HG03095 (cell line): ENCODE data around the gene IGSF21.
"Not testable (repeated sequence)": the region's sequence is repeated elsewhere in the genome, so short reads cannot be mapped to it uniquely, and the experiment has no call there.

Experiments used
- ATAC-seq: cut with Tn5 transposase; IDR thresholded peaks from one replicate; pipeline ENCODE4 v1.9.1; 2021; ENCODE audit warnings: moderate library complexity; ENCODE audit not compliant: unreplicated experiment

IGSF21 gene

DNA sequence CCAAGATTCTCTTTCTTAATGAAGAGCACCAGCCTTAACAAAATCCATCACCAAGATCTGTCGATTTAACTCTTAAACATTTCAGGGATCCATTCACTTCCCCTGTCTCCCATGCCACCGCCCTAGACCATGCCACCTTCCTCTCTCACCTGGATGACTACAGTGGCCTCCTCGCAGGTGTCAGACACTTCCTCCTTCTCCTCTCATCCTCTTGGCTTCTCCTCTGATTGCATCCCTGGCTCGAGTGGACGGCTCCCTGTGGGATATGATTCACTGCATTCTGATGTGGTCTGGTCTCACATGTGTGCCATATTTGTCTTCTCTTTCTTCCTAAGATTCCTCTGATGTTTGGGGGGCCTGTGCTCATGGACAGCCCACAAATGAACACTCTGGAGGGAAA lies 306.7 kb downstream of the IGSF21 start:
- no peak for ATAC-seq

DNA sequence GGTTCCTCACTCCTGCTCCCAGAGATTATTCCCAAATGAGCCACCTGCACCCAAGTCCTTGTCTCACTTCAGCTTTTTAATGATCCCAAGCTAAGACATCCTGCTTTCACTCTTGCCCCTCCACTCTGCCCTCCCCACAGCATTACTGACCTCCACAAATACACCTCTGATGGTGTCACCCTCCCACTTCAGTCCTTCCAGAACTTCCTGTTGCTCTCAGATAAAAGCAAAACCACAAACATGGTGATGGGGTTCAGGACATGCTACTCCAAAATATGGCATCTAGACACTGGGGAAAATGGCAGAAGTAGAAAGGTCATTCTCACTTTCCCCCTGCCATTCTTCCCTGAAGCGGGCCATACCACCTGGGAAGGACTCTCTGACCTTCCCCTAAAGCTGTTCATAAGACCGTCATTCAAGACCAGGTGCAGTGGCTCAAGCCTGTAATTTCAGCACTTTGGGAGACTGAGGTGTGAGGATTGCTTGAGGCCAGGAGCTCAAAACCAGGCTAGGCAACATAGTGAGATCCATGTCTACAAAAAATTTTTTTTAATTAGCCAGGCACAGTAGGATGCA lies 307.4 kb downstream of the IGSF21 start:
- ATAC-seq: no peak

DNA sequence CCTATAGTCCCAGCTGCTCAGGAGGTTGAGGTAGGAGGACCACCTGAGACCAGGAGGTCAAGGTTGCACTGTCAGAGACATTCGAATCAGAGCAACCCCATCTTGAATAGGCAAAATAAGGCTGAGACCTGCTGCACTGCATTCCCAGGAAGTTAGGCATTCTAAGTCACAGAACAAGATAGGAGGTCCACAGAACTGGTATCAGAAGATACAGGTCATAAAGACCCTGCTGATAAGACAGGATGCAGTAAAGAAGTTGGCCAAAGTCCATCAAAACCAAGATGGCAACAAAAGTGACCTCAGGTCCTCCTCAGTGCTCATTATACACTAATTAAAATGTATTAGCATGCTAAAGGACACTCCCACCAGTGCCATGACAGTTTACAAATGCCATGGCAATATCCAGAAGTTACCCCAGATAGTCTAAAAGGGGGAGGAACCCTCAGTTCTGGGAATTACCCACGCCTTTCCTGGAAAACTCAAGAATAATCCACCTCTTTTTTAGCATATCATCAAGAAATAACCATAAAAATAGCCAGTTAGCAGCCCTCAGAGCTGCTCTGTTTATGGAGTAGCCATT lies 307.9 kb downstream of the IGSF21 start:
- ATAC-seq: no peak

DNA sequence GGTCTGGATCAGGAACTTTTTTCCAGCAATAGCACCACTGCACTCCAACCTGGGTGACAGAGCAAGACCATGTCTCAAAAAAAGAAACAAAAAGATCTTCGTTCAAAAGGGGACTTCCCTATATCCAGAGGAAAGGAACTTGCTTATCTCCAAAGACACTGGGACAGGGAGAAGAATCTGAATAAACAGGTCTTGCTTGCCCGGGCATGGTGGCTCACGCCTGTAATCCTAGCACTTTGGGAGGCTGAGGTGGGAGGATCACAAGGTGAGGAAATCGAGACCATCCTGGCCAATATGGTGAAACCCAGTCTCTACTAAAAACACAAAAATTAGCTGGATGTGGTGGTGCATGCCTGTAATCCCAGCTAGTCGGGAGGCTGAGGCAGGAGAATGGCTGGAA lies 308.5 kb downstream of the IGSF21 start:
- ATAC-seq: not testable (repeated sequence)

DNA sequence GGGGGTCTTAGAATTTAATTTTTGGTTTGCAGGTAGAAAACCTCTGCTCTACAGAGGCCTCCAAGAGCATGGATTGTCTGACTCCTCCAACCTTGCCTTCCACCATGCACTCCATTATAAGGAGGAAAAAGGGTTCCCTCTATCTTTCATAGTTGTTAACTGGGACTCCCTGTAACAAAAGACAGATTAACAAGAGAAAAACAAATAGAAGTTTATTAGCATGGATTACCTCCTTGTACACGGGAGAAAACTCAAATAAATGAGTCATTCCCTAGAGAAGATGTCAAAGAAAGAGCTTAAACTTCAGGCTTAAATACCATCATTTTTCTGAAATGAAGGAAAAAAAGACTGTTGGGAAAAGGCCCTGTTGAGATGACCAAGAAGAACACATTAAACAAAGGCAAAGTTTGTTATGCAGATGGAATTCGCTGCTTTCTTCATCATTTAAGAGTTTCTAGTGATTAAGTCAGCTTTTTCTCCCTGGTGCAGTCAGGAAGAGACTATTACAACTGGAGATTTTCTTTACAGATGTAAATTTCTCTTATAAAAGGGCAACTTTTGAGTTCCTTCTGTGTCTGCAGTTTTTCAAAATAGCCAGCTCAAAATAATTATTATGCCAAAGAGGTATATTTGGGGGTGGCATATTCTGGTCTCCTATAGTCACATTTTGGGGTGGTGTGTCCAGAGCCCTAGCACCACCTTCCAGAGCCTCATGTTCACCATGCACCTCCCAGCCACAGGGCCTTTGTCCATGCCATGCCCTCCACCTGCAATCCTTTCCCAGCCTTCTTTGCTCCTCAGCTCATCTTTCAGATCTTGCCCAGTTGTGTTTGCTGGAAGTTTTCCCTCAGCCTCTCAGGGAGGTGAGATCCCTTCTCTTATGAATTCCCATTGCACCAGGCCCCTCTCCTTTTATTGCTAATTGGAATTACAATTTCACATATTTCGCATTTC lies 310.0 kb downstream of the IGSF21 start:
- no peak for ATAC-seq

DNA sequence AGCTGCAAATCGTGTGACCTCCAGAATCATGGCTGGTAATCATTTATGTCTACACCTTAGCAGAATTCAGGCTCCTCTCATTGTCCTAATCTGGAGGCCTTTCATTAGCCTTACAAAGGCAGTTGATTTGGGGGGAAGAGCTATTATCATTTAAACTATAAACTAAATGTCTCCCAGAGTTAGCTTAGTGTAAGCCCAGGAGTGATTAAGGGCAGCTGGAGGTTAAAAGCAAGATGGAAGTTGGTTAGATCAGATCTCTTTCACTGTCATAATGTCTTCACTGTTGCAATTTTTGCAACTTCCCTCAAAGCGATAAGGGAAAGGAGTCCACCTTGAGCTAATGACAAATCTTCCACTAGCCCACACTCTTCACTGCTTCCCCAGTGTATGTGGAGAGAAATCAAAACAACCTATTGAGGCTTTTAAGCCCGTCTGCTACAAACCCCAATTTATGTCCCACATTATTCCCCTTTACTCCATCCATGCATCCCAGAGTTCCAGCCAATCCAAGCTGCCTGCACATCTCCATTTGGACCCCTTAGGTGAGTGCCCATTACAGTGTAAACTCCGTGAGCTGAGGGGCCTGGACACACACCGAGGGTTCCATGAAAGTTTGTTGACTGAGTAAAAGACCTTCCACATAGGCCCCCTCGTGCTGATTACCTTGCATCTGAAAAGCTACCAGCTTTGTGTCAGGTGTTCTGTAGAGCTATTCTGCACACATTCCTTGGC lies 311.7 kb downstream of the IGSF21 start:
- ATAC-seq: no peak

DNA sequence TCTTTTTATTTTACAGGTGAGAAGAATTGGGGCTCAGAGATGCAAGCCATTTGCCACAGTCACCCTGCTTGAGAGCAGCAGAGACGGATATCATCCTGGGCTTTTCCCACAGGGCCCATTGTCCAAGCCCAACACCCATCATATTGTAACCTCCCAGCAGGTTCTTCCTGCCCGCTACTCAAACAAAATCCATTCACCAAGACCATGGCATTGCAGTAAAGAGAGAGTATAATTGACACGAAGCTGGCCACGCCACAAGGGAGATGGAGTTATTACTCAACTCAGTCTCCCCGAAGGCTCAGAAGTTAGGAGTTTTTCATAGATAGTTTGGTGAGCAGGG lies 312.2 kb downstream of the IGSF21 start:
- no peak for ATAC-seq

DNA sequence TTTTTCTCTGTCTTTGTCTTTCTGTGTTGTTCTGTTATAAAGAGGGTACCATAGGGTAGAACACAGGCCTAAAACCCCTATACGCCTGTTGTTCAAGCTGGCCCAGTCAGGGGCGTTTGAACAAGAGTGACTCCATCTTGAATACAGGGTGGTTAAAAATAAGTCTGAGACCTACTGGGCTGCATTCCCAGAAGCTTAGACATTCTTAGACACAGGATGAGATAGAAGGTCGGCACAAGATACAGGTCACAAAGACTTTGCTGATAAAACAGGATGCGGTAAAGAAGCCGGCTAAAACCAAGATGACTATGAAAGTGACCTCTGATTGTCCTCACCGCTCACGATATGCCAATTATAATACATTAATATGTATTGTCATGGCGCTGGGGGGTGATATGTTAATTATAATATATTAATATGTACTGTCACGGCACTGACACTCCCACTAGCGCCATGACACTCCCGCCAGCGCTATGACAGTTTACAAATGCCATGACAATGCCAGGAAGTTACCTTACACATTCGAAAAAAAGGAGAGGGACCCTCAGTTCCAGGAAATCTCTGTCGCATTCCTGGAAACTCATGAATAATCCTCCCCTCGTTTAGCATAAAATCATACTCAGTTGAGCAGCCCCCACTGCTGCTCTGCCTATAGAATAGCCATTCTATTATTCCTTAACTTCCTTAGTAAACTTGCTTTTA lies 314.6 kb downstream of the IGSF21 start:
- ATAC-seq: no peak

DNA sequence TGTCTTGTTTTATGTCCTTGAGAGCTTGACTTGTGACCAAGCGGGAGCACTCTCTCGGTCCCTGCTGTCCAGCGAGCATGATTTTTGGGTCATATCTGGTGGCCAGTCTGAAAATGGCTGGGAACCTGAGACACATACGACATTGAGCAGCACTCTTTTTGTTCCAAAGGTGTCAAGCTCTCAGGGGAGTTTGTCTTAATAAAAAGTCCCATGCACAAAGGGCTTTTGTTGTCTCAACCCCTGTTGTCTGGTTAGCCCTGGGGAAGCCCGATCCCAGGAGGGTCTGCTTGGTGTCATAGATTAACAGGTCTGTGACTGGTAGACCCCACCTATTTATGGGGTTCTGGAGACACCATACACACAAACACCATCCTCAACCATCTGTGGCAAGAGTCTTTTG lies 315.4 kb downstream of the IGSF21 start:
- no peak for ATAC-seq

DNA sequence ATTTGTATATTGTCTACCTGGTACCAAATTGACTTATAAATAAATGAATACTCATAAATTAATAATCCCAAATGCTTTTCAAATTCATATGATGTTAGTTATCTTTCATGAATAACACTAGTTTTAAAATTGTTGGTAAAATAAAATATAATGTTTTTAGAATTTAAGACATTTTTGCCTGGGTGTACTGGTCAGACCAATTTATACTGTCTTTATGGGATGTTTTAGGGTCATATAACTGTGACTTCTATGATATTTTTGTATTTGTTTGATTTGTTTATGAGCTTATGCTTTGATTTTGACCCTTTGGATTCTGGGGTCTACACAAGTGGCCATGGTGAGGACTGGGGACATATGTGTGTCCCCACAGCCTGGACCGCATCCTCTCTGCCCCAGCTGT lies 319.0 kb downstream of the IGSF21 start:
- no peak for ATAC-seq
